T47D (cell line): ENCODE measurements around the gene GPR45.
"Not testable (repeated sequence)": the region's sequence is repeated elsewhere in the genome, so short reads cannot be mapped to it uniquely, and the experiment has no call there.

Experiments used
- DNase-seq, 2 experiments: peaks; one replicate each; pipeline versions ENCODE4 v3.0.0 to v3.0.0-alpha.2; 2011 to 2012; ENCODE audit warnings: low read depth in 1 of 2, low spot score in 1 of 2
- JUND ChIP-seq: IDR thresholded peaks from 2 replicates; pipeline ENCODE4 v1.6.1; 2012; ENCODE audit warnings: low read depth
- in situ Hi-C: cut with HindIII; loops from 2 replicates; pipeline ENCODE4 v1.10.0; 2016; ENCODE audit warnings: low sequenced_read_pairs, low pct_unique_long_range_greater_than_20kb

Gene GPR45

GRCh38 chr2:105242286-105242993 lies 897 bp downstream of the GPR45 start:
- in situ Hi-C loops = no loop called here
- TF ChIP-seq JUND = no peak
- no peak for DNase-seq

GRCh38 chr2:105243961-105244360 lies 2.4 kb downstream of the GPR45 start:
- in situ Hi-C loops = no loop called here
- no peak for DNase-seq
- no peak for TF ChIP-seq JUND

GRCh38 chr2:105244451-105244850 lies 2.9 kb downstream of the GPR45 start:
- in situ Hi-C loops = no loop called here
- TF ChIP-seq JUND = no peak
- no peak for DNase-seq

DNA sequence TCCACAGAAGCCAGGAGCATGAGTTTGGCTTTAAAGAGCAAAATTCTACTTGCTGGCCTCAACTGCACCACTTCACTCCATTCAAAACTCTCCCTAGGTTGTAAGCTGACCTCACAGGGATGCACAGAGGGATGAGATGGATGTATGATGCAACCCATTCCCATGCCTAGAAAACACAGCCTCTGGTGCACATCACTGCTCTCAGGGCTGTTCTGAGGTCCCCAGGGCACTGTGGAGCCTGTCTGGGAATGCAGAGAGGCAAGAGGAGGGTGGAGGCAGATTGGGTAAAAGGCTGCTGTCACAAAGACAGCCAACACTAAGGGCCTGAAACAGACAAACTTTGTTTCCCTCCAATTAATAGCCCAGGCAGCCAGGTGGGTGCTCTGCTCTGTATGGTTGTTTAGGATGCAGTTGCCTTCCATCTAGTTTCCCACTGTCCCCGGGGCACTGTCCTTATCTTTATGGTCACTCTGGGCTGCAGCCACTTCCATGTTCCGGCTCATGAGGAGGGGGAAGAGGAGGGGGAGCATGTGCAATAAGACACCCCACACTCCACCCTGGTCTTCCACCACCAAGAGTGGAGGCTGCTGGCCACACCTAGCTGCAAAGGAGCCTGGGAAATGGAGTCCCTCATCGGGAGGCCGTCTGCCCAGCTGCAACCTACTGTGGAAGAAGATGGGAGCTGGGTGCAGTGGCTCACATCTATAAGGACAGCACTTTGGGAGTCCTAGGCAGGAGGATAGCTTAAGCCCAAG lies 7.0 kb downstream of the GPR45 start:
- TF ChIP-seq JUND = no peak
- in situ Hi-C loops = no loop called here

GRCh38 chr2:105249181-105249580 lies 7.6 kb downstream of the GPR45 start:
- no peak for DNase-seq
- TF ChIP-seq JUND = no peak
- in situ Hi-C loops = no loop called here

More for the DNA sequence above, 7.0 kb downstream of the GPR45 start:
- no peak for DNase-seq

DNA sequence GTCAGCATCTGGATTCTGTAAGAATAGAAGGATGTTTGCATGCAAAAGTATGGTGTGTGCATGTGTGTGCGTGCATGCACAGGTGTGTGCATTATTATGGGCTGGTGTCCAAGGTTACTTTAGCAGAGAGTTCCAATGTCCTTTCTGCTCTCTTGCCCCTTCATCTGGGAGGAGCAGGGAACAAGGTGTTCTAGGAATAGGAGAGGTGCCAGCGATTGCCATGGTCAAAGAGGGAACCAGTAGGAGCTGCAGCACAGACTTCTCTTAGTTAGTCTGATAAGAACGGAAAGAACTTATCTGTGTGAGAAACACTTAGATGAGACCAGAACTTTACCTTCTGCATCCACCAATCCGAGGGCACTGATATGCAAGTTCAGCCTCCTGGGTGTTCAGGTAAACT lies 8.3 kb downstream of the GPR45 start:
- in situ Hi-C loops = no loop called here
- DNase-seq = no peak
- no peak for TF ChIP-seq JUND

GRCh38 chr2:105251016-105251648 lies 9.6 kb downstream of the GPR45 start:
- in situ Hi-C loops, DNase-seq: not testable (repeated sequence)

DNA sequence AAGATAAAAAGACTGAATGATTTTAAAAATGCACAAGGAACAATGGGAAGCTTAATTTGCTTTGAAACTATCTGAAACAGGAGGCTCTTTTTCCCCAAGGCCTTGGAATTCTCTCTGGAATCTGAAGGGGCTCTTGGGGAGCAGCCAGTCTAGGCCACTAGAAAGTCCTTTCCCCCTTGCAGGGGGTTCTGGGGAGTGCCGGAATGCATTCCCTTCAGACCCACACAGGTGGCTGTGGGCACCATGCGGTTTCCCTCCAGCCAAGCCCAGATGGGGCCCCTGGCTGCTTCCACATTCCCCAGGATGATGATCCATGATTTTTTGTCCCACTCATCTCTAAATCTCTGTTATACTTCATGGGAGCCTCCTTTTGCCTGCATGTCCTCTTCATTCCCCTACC lies 10.7 kb downstream of the GPR45 start:
- TF ChIP-seq JUND = no peak
- in situ Hi-C loops = no loop called here
- DNase-seq = no peak

- no peak for TF ChIP-seq JUND
- in situ Hi-C loops = no loop called here
- DNase-seq = no peak
Measured at GRCh38 chr2:105254531-105255210, 13.1 kb downstream of the GPR45 start.

DNA sequence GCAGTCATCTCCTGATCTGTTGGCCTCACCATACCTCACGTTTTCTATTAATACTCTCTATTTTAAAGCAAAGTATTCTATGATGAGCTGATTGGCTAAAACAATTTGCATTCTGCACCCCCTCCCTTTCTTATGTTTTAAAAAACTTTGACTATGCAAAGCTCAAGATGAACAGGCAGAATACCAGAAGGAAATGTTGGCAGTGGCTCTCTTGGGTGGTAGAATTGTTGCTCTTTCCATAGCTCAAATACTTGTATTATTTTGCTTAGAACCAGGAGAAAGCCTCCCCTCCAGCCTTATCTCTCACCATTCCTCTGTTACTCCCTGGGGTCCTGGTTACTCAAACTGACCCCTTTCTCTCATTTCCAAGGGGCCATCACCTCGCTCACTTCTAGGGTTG lies 14.4 kb downstream of the GPR45 start:
- in situ Hi-C loops = no loop called here
- no peak for DNase-seq
- no peak for TF ChIP-seq JUND

DNA sequence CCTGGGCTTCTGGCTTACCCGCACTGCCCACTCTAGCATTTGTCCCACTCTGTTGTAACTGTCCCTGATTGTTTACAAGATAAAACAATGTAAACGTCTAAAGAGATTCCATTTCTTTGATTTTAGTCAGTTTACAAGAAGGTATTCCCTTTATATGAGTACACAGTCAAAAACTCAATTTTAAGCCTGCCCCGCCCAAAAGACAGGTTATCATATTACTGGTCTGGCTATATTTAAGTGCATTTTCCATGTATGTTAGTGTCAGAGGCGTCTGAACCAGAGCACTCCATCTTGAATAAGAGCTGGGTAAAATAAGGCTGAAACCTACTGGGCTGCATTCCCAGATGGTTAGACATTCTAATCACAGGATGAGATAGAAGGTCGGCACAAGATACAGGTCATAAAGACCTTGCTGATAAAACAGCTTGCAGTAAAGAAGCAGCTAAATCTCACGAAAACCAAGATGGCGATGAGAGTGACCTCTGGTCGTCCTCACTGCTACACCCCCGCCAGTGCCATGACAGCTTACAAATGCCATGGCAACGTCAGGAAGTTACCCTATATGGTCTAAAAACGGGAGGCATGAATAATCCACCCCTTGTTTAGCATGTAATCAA lies 15.0 kb downstream of the GPR45 start:
- in situ Hi-C loops = no loop called here
- TF ChIP-seq JUND = no peak
- no peak for DNase-seq

DNA sequence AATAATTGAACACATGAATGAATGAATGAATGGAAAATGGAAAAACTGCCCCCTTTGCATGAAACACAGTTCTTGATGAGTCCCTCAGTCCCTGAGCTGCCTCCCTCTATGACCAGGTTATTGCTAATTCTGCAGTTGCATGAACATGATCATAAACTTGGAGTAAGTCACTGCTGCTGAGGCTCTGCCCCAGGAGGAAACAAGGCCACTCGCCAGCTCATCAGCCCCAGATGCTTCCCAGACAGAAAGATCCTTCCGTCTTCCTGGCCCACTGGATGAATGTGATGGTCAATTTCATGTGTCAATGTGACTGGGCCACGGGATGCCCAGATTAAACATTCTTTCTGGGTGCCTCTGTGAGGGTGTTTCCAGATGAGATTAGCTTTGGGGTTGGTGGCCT lies 16.4 kb downstream of the GPR45 start:
- in situ Hi-C loops = no loop called here
- no peak for TF ChIP-seq JUND
- DNase-seq = no peak
